Suprapubic skin (tissue), 3 donors: ENCODE measurements around the gene RUSF1.

Experiments used
- CTCF ChIP-seq, 2 donors: fragments of 200-600 bp in 1 of 2; fragments of 450-650 bp in 1 of 2; sonication (generic) in 1 of 2; IDR thresholded peaks; one replicate each; pipeline ENCODE4 v1.5.1; 2016 to 2019; ENCODE audit warnings: antibody characterized with exemption in 2 of 2, mild to moderate bottlenecking in 1 of 2, moderate library complexity in 1 of 2
- POLR2A ChIP-seq, 2 donors: fragments of 450-650 bp; IDR thresholded peaks; one replicate each; pipeline ENCODE4 v1.6.1; 2017; ENCODE audit warnings: antibody characterized with exemption in 2 of 2, mild to moderate bottlenecking in 2 of 2, moderate library complexity in 2 of 2

DNA sequence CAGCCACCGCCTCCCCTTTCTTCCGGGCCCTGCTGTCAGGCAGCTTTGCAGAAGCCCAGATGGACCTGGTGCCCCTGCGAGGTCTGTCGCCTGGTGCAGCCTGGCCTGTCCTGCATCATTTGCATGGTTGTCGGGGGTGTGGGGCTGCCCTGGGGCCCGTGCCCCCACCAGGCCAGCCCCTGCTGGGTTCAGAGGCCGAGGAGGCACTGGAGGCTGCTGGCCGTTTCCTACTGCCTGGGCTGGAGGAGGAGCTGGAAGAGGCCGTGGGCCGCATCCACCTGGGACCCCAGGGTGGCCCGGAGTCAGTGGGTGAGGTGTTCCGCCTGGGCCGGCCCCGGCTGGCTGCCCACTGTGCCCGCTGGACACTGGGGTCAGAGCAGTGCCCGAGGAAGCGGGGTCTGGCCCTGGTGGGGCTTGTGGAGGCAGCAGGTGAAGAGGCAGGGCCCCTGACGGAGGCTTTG lies 41.8 kb downstream of the RUSF1 start:
- TF ChIP-seq POLR2A (IDR thresholded peaks at IDR 0.05) (no peak), CTCF (IDR thresholded peaks at IDR 0.05) (no peak)
